Measurements from ENCODE around the gene GMDS. TPM values are rescaled to one million over a fixed set of nuclear protein-coding genes. Genes with fewer than 3 reads are reported as not detected.

Gene GMDS
- total and polyA plus RNA-seq, 2 of the 4 experiments (the other 2 are of a cell fraction), result 7.3 to 21.9 TPM

DNA sequence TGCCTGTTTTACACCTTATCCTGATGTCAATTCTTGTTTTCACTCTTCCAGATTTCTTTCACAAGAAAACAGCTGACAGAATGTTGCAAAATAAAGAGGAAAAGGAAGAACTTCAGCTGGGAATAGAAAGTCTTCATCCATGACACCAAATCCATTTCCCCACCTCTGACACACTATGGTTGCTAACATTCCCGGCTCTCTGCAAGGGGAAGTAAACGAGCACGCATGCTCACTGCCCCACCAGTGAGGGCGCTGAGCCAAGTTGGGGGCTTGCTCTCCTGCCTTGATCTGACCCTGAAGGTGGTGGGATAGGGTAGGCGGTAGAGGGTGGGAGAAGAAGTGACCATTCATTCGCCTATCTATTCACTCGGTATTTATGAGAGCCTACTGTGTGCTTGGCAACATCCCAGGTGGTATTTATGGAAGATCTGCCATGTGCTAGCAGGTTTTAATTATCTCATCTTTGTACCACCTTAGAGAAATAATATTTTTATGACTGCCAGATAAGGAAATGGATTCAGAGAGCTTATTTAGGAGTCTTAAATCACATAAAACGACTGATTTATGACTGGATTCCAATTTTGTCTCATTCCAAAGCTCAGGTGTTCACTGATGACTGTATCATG lies 429.5 kb downstream of the GMDS start:
- DNase-seq (no peak), ATAC-seq (ENCODE audit: low read depth) (no peak)
- H3K27me3 ChIP-seq (ENCODE audit: control insufficient read depth, insufficient read depth, low read length), result no peaks in the 10 kb centered on the region
- H2AK9ac ChIP-seq (replicated peaks; ENCODE audit: low read depth, low read length, poor library complexity), result no peak overlapping the region
- peaks cover 7% of the 10 kb centered on the region for H3K4me1 ChIP-seq (ENCODE audit: control insufficient read depth, insufficient read depth, low read length)
- H2AK5ac ChIP-seq (ENCODE audit: low read depth, low read length), result peak overlapping the region; percentile 61; the same call in 1 of the 2 replicates
- H4K20me1 ChIP-seq (ENCODE audit: insufficient read depth, low read length), result no peaks in the 10 kb centered on the region
- CTCF ChIA-PET, result interaction anchor here (0.6 kb wide), 1 partner anchor 301 kb away, joined by 3 read pairs; no protein-coding TSS in a partner anchor
- no peak overlapping the region for H4K8ac ChIP-seq (ENCODE audit: low read depth in 2 of 2, low read length in 2 of 2)
- no CpG with 5 or more reads among the region's 8 CpGs for WGBS, 2 experiments (ENCODE audit: extremely low coverage in 2 of 2, insufficient read length in 1 of 2)
- intact Hi-C loops (cut with micrococcal nuclease), result no loop called here
- POLR2A ChIA-PET (ENCODE audit: unreplicated experiment), result no interaction called here
- H3K36me3 ChIP-seq (ENCODE audit: control insufficient read depth, insufficient read depth, low read length), result no peaks in the 10 kb centered on the region
- TF ChIP-seq RCOR1 (IDR thresholded peaks at IDR 0.05; ENCODE audit: insufficient replicate concordance, low read length) (no peak), BHLHE40 (IDR thresholded peaks at IDR 0.05; ENCODE audit: low read depth, low read length) (no peak), RFX5 (IDR thresholded peaks at IDR 0.05; ENCODE audit: low read depth, low read length) (no peak), MAZ (IDR thresholded peaks at IDR 0.05; ENCODE audit: borderline replicate concordance, low read depth, low read length) (no peak), MAFK (IDR thresholded peaks at IDR 0.05; ENCODE audit: low read depth, low read length) (no peak)
- H2AFZ ChIP-seq (replicated peaks; ENCODE audit: low read length, poor library complexity), result no peak overlapping the region
- no peak overlapping the region; the same call in 1 of the 2 replicates for H3K18ac ChIP-seq (ENCODE audit: low read depth, low read length)
- no peak overlapping the region for H2BK5ac ChIP-seq (ENCODE audit: low read depth, low read length, poor library complexity, severe bottlenecking)
- no peak overlapping the region for H2BK20ac ChIP-seq (ENCODE audit: low read depth, low read length)
- dilution Hi-C loops (cut with HindIII; ENCODE audit: low sequenced_read_pairs, unreplicated experiment), result no loop called here
- H2BK120ac ChIP-seq (ENCODE audit: low read depth, low read length), result no peak overlapping the region
- 0 out of 2 replicates have a peak overlapping the region, but pooled peaks have one; percentile 55 for H4K5ac ChIP-seq (ENCODE audit: low read depth, low read length)
- in situ Hi-C loops (cut with MboI; ENCODE audit: low sequenced_read_pairs), result no loop called here
- H3K56ac ChIP-seq (ENCODE audit: extremely low read depth, insufficient read depth, low read length), result no peak overlapping the region
- no peaks in the 10 kb centered on the region for H3K79me1 ChIP-seq (ENCODE audit: low read depth in 1 of 2, low read length in 2 of 2)
- H3K27ac ChIP-seq (ENCODE audit: insufficient read depth, low read length), result no peak overlapping the region
- peak overlapping the region; percentile 41; the same call in 1 of the 3 replicates for H2BK15ac ChIP-seq (ENCODE audit: low read depth, low read length)
- H3K23ac ChIP-seq (ENCODE audit: low read depth, low read length), result no peak overlapping the region
- H3K9ac ChIP-seq (ENCODE audit: low read depth, low read length), result no peak overlapping the region
- no peak overlapping the region for H3K14ac ChIP-seq (replicated peaks; ENCODE audit: low read depth, low read length)
- no peak overlapping the region for H3K4ac ChIP-seq (ENCODE audit: low read depth, low read length)
- no peaks in the 10 kb centered on the region for H3K9me3 ChIP-seq (ENCODE audit: control insufficient read depth, insufficient read depth, low read length)
- BruUV-seq (replicated peaks), result no TSS peak
- no peak overlapping the region for H3K4me3 ChIP-seq (ENCODE audit: insufficient read depth, low read depth, low read length)
- no peak overlapping the region for H4K91ac ChIP-seq (ENCODE audit: insufficient read depth, low read depth, low read length)
- no peaks in the 10 kb centered on the region for H3K9me1 ChIP-seq (ENCODE audit: insufficient read depth, low read length)
- H3K4me2 ChIP-seq (ENCODE audit: low read depth, low read length), result no peak overlapping the region
